Thyroid gland (tissue), 4 donors: ENCODE results near the gene CTDSP2.

ENCODE experiments used
- POLR2A ChIP-seq, 2 donors: fragments of 450-650 bp; IDR thresholded peaks; one replicate each; pipeline ENCODE4 v1.6.1; 2017; ENCODE audit warnings: antibody characterized with exemption in 2 of 2, mild to moderate bottlenecking in 2 of 2, moderate library complexity in 1 of 2
- TF ChIP-seq, protein P1 (sequence below), 6 experiments: fragments of 200-600 bp in 3 of 6; fragments of 450-650 bp in 3 of 6; sonication (generic) in 3 of 6; IDR thresholded peaks; one replicate each; pipeline ENCODE4 v1.5.1; 2016 to 2019; ENCODE audit warnings: antibody characterized with exemption in 6 of 6, mild to moderate bottlenecking in 2 of 6, inconsistent platforms in 1 of 6, moderate library complexity in 1 of 6

DNA sequence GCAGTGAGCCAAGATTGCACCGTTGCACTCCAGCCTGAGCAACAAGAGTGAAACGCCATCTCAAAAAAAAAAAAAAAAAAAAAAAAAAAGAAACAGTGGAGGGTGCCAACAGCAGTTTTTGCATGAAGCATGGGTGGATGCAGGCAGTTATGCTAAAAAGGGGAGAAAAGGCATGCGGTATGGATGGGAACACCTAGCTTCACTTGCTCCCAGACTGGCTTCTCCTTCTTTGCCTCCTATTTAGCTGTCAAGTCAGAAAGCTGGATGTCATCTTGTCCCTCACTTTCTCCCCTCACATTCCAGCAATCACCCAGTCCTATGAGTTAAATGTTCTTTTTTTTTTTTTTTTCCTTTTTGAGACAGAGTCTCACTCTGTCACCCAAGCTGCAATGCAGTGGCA is 71.5 kb downstream of the CTDSP2 start:
- TF ChIP-seq, protein P1, sequence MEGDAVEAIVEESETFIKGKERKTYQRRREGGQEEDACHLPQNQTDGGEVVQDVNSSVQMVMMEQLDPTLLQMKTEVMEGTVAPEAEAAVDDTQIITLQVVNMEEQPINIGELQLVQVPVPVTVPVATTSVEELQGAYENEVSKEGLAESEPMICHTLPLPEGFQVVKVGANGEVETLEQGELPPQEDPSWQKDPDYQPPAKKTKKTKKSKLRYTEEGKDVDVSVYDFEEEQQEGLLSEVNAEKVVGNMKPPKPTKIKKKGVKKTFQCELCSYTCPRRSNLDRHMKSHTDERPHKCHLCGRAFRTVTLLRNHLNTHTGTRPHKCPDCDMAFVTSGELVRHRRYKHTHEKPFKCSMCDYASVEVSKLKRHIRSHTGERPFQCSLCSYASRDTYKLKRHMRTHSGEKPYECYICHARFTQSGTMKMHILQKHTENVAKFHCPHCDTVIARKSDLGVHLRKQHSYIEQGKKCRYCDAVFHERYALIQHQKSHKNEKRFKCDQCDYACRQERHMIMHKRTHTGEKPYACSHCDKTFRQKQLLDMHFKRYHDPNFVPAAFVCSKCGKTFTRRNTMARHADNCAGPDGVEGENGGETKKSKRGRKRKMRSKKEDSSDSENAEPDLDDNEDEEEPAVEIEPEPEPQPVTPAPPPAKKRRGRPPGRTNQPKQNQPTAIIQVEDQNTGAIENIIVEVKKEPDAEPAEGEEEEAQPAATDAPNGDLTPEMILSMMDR (IDR thresholded peaks at IDR 0.05), result no peak
- TF ChIP-seq POLR2A (IDR thresholded peaks at IDR 0.05), result no peak
